HUES48 (cell line): ENCODE measurements around the gene RPS6KB2.
"Not testable (repeated sequence)": the region's sequence is repeated elsewhere in the genome, so short reads cannot be mapped to it uniquely, and the experiment has no call there.

ENCODE experiments used
- H3K27ac ChIP-seq: one replicate; pipeline ENCODE4 v1.7.0; 2013; ENCODE audit warnings: low read depth, low read length, inconsistent platforms
- H3K27me3 ChIP-seq: 2 replicates; pipeline ENCODE4 v1.6.1; 2013; ENCODE audit warnings: mild to moderate bottlenecking, low read length; ENCODE audit not compliant: control insufficient read depth, insufficient read depth
- H3K36me3 ChIP-seq: 2 replicates; pipeline ENCODE4 v1.6.1; 2013; ENCODE audit warnings: low read length; ENCODE audit not compliant: control insufficient read depth, insufficient read depth
- H3K4me1 ChIP-seq: 2 replicates; pipeline ENCODE4 v1.6.1; 2013; ENCODE audit warnings: mild to moderate bottlenecking, low read length; ENCODE audit not compliant: control insufficient read depth, insufficient read depth
- H3K4me3 ChIP-seq: 2 replicates; pipeline ENCODE4 v1.5.1; 2013; ENCODE audit warnings: mild to moderate bottlenecking, low read depth, low read length
- H3K9ac ChIP-seq: 2 replicates; pipeline ENCODE4 v1.6.1; 2013; ENCODE audit warnings: mild to moderate bottlenecking, low read depth, low read length, moderate library complexity
- H3K9me3 ChIP-seq: 2 replicates; pipeline ENCODE4 v1.6.1; 2013; ENCODE audit warnings: low read length; ENCODE audit not compliant: control insufficient read depth, insufficient read depth

The RPS6KB2 gene

DNA sequence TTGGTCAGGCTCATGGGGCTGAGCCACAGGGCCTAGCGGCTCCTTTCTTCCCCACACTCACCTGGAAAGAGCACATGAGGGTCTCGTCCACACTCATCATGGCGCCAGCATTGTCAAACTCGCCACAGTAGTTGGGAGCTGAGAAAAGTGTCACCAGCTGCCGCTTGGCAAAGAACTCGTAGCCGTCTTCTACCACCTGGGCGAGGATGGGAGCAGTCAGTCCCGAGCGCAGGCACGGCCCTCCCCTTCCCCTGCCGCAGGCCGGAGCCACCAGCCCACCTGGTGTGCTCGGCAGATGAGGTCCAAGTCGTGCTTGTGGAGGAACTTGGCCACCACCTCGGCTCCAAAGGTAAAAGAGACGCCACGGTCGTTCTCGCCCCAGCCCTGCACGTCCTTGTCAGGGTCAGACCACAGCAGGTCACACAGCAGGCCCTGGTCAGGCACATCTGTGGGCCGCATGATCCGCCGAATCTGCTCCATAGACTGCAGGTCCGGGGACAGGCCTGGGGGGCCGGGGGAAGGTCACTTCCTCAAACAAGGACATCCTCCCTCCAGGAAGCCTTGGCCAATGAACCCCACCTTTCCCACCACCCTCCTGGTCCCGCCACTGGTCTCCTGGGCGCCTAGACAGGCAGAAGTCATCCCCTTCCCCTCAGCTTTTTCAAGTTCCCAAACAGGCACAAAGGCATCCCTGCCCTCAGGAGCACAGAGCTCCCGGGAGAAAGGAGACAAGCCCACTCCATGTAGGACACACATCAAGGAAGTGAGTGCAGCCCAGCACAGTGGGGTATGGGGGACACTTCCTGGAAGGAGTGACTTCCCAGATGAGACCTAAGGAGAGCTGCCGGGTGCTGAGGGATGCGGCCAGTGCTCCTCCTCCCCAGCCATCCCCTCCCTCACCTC is 29.4 kb upstream of the RPS6KB2 start:
- no peaks in the 10 kb centered on the region for H3K27me3 ChIP-seq
- H3K9ac ChIP-seq, result no peak overlapping the region
- no peak overlapping the region for H3K27ac ChIP-seq
- no peaks in the 10 kb centered on the region for H3K9me3 ChIP-seq
- H3K4me3 ChIP-seq, result no peak overlapping the region
- peaks cover 9% of the 10 kb centered on the region; the same call in 1 of the 2 replicates for H3K4me1 ChIP-seq
- peaks cover 49% of the 10 kb centered on the region for H3K36me3 ChIP-seq

- Histone ChIP-seq H3K27me3 (no peaks in the 10 kb centered on the region), H3K9me3 (no peaks in the 10 kb centered on the region), H3K4me3 (peak overlapping the region; percentile 91), H3K9ac (0 out of 2 replicates have a peak overlapping the region, but pooled peaks have one; percentile 71), H3K27ac (no peak overlapping the region), H3K4me1 (peaks cover 9% of the 10 kb centered on the region; the same call in 1 of the 2 replicates), H3K36me3 (peaks cover 42% of the 10 kb centered on the region)
These were observed 27.9 kb upstream of the RPS6KB2 start for GRCh38 chr11:67400251-67400941.

DNA sequence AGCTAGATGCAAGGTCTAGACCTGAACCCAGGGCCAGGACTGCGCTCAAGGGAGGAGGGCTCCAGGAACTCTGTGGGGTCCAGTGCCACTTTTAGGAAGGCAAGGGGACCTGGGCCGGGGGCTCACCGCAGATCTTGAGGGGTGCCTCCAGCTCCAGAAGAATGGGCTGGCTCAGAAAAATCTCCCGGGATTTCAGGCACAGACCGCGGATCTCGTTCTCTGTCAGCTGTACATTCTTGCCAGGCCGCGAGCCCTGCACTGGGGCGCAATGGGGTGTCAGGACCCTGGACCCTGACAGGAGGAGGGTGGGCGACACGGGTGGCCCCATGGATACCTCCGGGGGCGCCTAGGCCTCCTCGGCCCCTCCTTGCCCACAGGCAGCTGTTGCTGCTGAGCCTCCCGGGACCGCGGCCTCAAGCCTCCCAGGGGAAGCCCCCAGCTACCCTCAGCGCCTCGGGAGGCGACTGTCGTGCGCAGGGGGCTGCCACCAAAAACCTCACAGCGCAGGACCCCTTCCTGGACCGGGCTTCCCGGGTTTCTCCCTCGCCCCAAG is 27.3 kb upstream of the RPS6KB2 start:
- Histone ChIP-seq H3K4me3 (peak overlapping the region; percentile 91), H3K27ac (peak overlapping the region; percentile 90), H3K27me3 (no peaks in the 10 kb centered on the region), H3K4me1 (peaks cover 9% of the 10 kb centered on the region; the same call in 1 of the 2 replicates), H3K9me3 (no peaks in the 10 kb centered on the region), H3K9ac (peak overlapping the region; percentile 71), H3K36me3 (peaks cover 36% of the 10 kb centered on the region)

- Histone ChIP-seq H3K4me1 (peaks cover 9% of the 10 kb centered on the region; the same call in 1 of the 2 replicates), H3K4me3 (peak within 1 kb of the TSS; percentile 91), H3K9ac (peak within 1 kb of the TSS; percentile 71), H3K27ac (peak within 1 kb of the TSS; percentile 90), H3K27me3 (no peaks in the 10 kb centered on the region), H3K36me3 (peaks cover 33% of the 10 kb centered on the region), H3K9me3 (no peaks in the 10 kb centered on the region)
These were observed 26.7 kb upstream of the RPS6KB2 start, which contains the start of gene PPP1CA for GRCh38 chr11:67401495-67402191. Gene PPP1CA (minus strand): TSS chr11:67401858. CDS start chr11:67401782, 76 bp downstream.

DNA sequence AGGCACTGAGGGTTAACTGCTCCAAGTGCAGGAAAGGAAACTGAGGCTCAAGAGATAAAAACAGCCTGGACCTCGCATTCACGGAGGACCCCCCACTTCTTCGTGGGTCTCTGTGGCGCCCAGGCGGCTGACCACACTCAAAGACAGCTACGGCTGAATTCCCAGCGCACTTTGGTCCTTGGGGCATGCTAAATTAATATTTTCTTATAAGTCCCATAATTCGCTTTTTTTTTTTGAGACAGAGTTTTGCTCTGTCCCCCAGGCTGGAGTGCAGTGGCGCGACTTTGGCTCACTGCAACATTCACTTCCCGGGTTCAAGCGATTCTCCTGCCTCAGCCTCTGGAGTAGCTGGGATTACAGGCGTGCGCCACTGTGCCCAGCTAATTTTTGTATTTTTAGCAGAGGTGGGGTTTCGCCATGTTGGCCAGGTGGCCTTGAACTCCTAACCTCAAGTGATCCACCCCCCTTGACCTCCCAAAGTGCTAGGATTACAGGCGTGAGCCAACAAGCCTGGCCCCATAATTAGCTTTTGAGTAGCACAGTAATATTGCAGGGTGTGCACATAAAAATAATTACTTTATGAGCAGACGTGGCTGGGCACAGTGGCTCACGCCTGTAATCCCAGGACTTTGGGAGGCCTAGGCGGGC is 26.0 kb upstream of the RPS6KB2 start:
- not testable (repeated sequence) for H3K9me3 ChIP-seq, H3K4me1 ChIP-seq, H3K27me3 ChIP-seq, H3K9ac ChIP-seq
- peaks cover 30% of the 10 kb centered on the region for H3K36me3 ChIP-seq
- H3K27ac ChIP-seq, result peak overlapping the region; percentile 88
- H3K4me3 ChIP-seq, result peak overlapping the region; percentile 38; the same call in 1 of the 2 replicates

GRCh38 chr11:67403085-67403484 is 25.2 kb upstream of the RPS6KB2 start:
- peaks cover 23% of the 10 kb centered on the region for H3K36me3 ChIP-seq
- H3K9ac ChIP-seq, H3K27me3 ChIP-seq, H3K27ac ChIP-seq, H3K9me3 ChIP-seq, H3K4me3 ChIP-seq, H3K4me1 ChIP-seq: not testable (repeated sequence)

DNA sequence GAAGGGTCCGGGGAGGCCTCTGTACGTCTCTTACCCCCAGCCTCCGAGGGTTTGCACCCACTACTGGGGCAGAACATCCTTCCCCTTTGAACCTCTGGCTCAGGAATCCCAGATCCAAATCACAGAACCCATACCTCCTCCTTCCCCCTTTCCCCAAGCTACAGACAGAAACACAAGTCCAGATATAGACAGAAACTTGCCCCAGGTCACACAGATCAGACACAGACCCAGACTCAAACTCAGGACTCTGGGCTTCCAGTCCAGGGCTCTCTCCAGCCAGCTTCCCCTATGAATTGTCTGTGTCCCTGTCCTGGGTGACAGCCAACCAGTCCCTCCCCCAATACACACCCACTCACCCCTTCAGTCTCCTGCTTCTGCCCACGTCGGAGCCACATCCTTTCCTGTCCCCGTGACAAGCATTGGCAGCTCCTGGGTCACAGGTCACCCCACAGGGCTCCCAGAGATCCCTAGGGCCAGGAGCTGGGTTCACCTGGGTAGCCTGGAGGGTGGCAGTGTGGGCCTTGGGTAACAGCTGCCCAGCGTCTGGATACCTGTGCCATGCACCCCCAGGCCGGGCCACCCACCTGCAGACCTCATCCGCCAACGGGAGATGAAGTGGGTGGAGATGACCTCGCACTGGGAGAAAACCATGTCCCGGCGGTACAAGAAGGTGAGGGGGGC is 23.6 kb upstream of the RPS6KB2 start:
- H3K27me3 ChIP-seq, result no peaks in the 10 kb centered on the region
- H3K9ac ChIP-seq, result no peak overlapping the region
- H3K4me3 ChIP-seq, result no peak overlapping the region
- no peak overlapping the region for H3K27ac ChIP-seq
- no peaks in the 10 kb centered on the region for H3K9me3 ChIP-seq
- peaks cover 10% of the 10 kb centered on the region for H3K4me1 ChIP-seq
- peaks cover 7% of the 10 kb centered on the region for H3K36me3 ChIP-seq

DNA sequence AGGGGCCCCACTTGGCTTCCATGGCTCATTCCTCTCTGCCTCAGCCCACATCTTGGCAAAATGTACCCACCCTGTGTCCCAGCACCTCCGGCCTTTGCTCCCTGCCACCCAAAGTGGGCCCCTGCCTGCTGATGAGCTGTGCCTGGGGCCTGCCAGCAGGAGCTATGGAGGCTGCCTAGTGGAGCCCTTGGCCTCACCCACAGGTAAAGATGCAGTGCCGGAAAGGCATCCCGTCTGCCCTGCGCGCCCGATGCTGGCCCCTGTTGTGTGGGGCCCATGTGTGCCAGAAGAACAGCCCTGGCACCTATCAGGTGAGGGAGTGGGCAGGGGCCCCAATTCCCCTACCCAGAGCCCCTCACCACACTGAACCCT is 23.1 kb upstream of the RPS6KB2 start:
- H3K9me3 ChIP-seq, result no peaks in the 10 kb centered on the region
- peaks cover 4% of the 10 kb centered on the region; the same call in 1 of the 2 replicates for H3K36me3 ChIP-seq
- H3K9ac ChIP-seq, result no peak overlapping the region
- H3K27me3 ChIP-seq, result no peaks in the 10 kb centered on the region
- H3K4me1 ChIP-seq, result peaks cover 15% of the 10 kb centered on the region
- no peak overlapping the region for H3K27ac ChIP-seq
- no peak overlapping the region for H3K4me3 ChIP-seq

DNA sequence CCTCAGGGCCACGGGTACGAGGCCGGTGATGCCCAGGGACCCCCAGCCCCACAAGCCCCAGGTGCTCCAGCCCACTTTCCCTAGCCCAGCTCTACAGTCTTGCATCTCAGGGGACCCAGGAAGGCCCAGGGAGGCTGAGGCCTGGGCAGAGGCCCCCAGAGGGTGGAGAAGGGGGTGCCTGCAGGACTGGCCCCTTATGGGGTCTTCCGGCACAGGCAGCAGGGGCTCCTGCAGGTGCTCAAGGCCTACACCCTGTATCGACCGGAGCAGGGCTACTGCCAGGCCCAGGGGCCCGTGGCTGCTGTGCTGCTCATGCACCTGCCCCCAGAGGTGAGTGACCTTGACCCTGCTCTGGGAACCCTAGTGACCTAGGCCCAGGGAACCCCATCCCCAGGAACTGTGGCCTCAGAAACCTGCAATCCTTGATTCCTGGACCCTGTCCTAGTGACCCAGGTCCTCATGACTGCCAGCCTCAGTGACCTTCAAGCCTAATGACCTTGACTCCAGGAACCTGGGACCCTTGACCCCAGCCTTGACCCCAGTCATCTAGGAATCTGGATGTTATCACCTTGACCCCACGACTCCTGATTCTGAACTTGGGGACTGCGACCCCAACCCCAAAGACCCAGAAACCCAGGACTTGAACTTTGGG is 22.5 kb upstream of the RPS6KB2 start:
- Histone ChIP-seq H3K36me3 (no peaks in the 10 kb centered on the region), H3K9ac (no peak overlapping the region), H3K27me3 (no peaks in the 10 kb centered on the region), H3K4me3 (no peak overlapping the region), H3K4me1 (peaks cover 13% of the 10 kb centered on the region), H3K27ac (no peak overlapping the region), H3K9me3 (no peaks in the 10 kb centered on the region)
